Neural progenitor cell (in vitro differentiated cells): ENCODE data around the gene DDX56. TPM values are rescaled to one million over a fixed set of nuclear protein-coding genes. Genes with fewer than 3 reads are reported as not detected.

Source experiments
- DNase-seq: peaks from one replicate; pipeline ENCODE4 v3.0.0-alpha.2; 2016; ENCODE audit warnings: low spot score
- H2AFZ ChIP-seq: fragments of 200-600 bp; sonication (generic); replicated peaks from 2 replicates; pipeline ENCODE4 v1.6.1; 2016; ENCODE audit warnings: antibody characterized with exemption
- H3F3A ChIP-seq: fragments of 200-600 bp; sonication (generic); 2 replicates; pipeline ENCODE4 v1.6.1; 2016; ENCODE audit warnings: antibody characterized with exemption, low read depth
- H3K27ac ChIP-seq: fragments of 200-600 bp; sonication (generic); 2 replicates; pipeline ENCODE4 v1.5.1; 2016; ENCODE audit warnings: mild to moderate bottlenecking
- H3K27me3 ChIP-seq: fragments of 200-600 bp; sonication (generic); 2 replicates; pipeline ENCODE4 v1.6.1; 2016; ENCODE audit warnings: mild to moderate bottlenecking, moderate library complexity
- H3K36me3 ChIP-seq: fragments of 200-600 bp; sonication (generic); 2 replicates; pipeline ENCODE4 v1.5.1; 2016
- H3K4me1 ChIP-seq: fragments of 200-600 bp; sonication (generic); 2 replicates; pipeline ENCODE4 v1.6.1; 2016; ENCODE audit warnings: mixed run types
- H3K4me2 ChIP-seq: fragments of 200-600 bp; sonication (generic); 2 replicates; pipeline ENCODE4 v1.6.1; 2016
- H3K4me3 ChIP-seq: fragments of 200-600 bp; sonication (generic); 2 replicates; pipeline ENCODE4 v1.5.1; 2016
- H3K79me2 ChIP-seq: fragments of 200-600 bp; sonication (generic); 2 replicates; pipeline ENCODE4 v1.6.1; 2016; ENCODE audit warnings: low read depth
- H3K9ac ChIP-seq: fragments of 200-600 bp; sonication (generic); 2 replicates; pipeline ENCODE4 v1.6.1; 2016
- H3K9me3 ChIP-seq: fragments of 200-600 bp; sonication (generic); 2 replicates; pipeline ENCODE4 v1.5.1; 2016; ENCODE audit warnings: low read depth
- H4K20me1 ChIP-seq: fragments of 200-600 bp; sonication (generic); 2 replicates; pipeline ENCODE4 v1.6.1; 2016; ENCODE audit warnings: low read depth
- H3K27ac Mint-ChIP-seq: 3 replicates; pipeline ENCODE4 v1.8.0; 2021; ENCODE audit warnings: mixed read lengths
- H3K27me3 Mint-ChIP-seq: 2 replicates; pipeline ENCODE4 v1.8.0; 2022; ENCODE audit warnings: low read depth, mild to moderate bottlenecking, inconsistent platforms, moderate library complexity, mixed read lengths; ENCODE audit not compliant: insufficient read depth
- H3K36me3 Mint-ChIP-seq: 3 replicates; pipeline ENCODE4 v1.8.0; 2021; ENCODE audit warnings: mixed read lengths
- H3K4me1 Mint-ChIP-seq: 3 replicates; pipeline ENCODE4 v1.8.0; 2021; ENCODE audit warnings: mixed read lengths
- H3K4me3 Mint-ChIP-seq: 3 replicates; pipeline ENCODE4 v1.8.0; 2021; ENCODE audit warnings: mild to moderate bottlenecking, moderate library complexity, mixed read lengths
- H3K9me3 Mint-ChIP-seq: 3 replicates; pipeline ENCODE4 v1.8.0; 2020; ENCODE audit warnings: mixed read lengths
- CTCF ChIP-seq: fragments of 200-600 bp; sonication (generic); IDR thresholded peaks from 2 replicates; pipeline ENCODE4 v1.5.1; 2017; ENCODE audit warnings: antibody characterized with exemption, mild to moderate bottlenecking
- EZH2 ChIP-seq: fragments of 200-600 bp; sonication (generic); IDR thresholded peaks from 2 replicates; pipeline ENCODE4 v1.6.1; 2017; ENCODE audit warnings: antibody characterized with exemption, mild to moderate bottlenecking, moderate library complexity
- EZH2phosphoT487 ChIP-seq: fragments of 200-600 bp; sonication (generic); IDR thresholded peaks from 2 replicates; pipeline ENCODE4 v1.6.1; 2017; ENCODE audit warnings: antibody characterized with exemption
- total RNA-seq: library from RNA; depleted of rRNA; stranded (reverse); fragments of >200 nt; gene quantifications from 2 replicates; pipeline ENCODE4 v1.2.3, GENCODE V29; 2015; ENCODE audit warnings: low replicate concordance

Gene DDX56
- total RNA-seq, 1 donor from 2014 or later, result 67.5 TPM

- Histone ChIP-seq H3K27me3 (no peaks in the 10 kb centered on the region), H3K4me1 (no peaks in the 10 kb centered on the region), H3K36me3 (no peaks in the 10 kb centered on the region), H2AFZ (no peak overlapping the region), H3K27ac (no peak overlapping the region), H3K79me2 (no peaks in the 10 kb centered on the region), H4K20me1 (no peaks in the 10 kb centered on the region), H3F3A (no peaks in the 10 kb centered on the region), H3K4me3 (no peak overlapping the region), H3K9ac (no peak overlapping the region), H3K4me2 (no peak overlapping the region), H3K9me3 (no peaks in the 10 kb centered on the region)
- Mint-ChIP-seq H3K4me1 (no peaks in the 10 kb centered on the region), H3K27ac (no peak overlapping the region), H3K9me3 (no peaks in the 10 kb centered on the region), H3K4me3 (no peak overlapping the region), H3K27me3 (no peaks in the 10 kb centered on the region), H3K36me3 (no peaks in the 10 kb centered on the region)
- DNase-seq, result no peak
- no peak for TF ChIP-seq EZH2phosphoT487
- TF ChIP-seq CTCF, result no peak
- TF ChIP-seq EZH2, result no peak
Observed at GRCh38 chr7:44547536-44548231, 26.0 kb downstream of the DDX56 start.

GRCh38 chr7:44541876-44542610 is 31.7 kb downstream of the DDX56 start:
- TF ChIP-seq EZH2 (no peak), EZH2phosphoT487 (no peak), CTCF (no peak)
- Mint-ChIP-seq H3K27me3 (peaks cover 2% of the 10 kb centered on the region), H3K9me3 (no peaks in the 10 kb centered on the region)

GRCh38 chr7:44541028-44541869 is 32.5 kb downstream of the DDX56 start, which contains the start of gene NPC1L1:
NPC1L1 (minus strand) TSS chr7:44541330; CDS start chr7:44541259, 71 bp downstream.
- peak within 1 kb of the TSS; percentile 6 for H3K27ac Mint-ChIP-seq
- Histone ChIP-seq H3K27me3 (no peaks in the 10 kb centered on the region), H3K9me3 (no peaks in the 10 kb centered on the region), H4K20me1 (no peaks in the 10 kb centered on the region), H3K9ac (no peak within 1 kb of the TSS), H3K27ac (no peak within 1 kb of the TSS), H3K79me2 (no peaks in the 10 kb centered on the region), H3K4me1 (no peaks in the 10 kb centered on the region), H3K4me2 (no peak within 1 kb of the TSS), H3F3A (no peaks in the 10 kb centered on the region), H2AFZ (no peak within 1 kb of the TSS), H3K36me3 (no peaks in the 10 kb centered on the region), H3K4me3 (no peak within 1 kb of the TSS)
- no peak for DNase-seq
- H3K4me1 Mint-ChIP-seq, result no peaks in the 10 kb centered on the region
- H3K4me3 Mint-ChIP-seq, result no peak within 1 kb of the TSS
- H3K9me3 Mint-ChIP-seq, result no peaks in the 10 kb centered on the region
- H3K36me3 Mint-ChIP-seq, result no peaks in the 10 kb centered on the region
- no peak for TF ChIP-seq EZH2
- TF ChIP-seq CTCF, result no peak
- no peak for TF ChIP-seq EZH2phosphoT487
- peaks cover 2% of the 10 kb centered on the region for H3K27me3 Mint-ChIP-seq

More at GRCh38 chr7:44541876-44542610, 31.7 kb downstream of the DDX56 start:
- Mint-ChIP-seq H3K36me3 (no peaks in the 10 kb centered on the region), H3K4me1 (no peaks in the 10 kb centered on the region), H3K27ac (no peak overlapping the region), H3K4me3 (no peak overlapping the region)
- H3K4me3 ChIP-seq, result no peak overlapping the region
- no peaks in the 10 kb centered on the region for H3K36me3 ChIP-seq
- no peaks in the 10 kb centered on the region for H4K20me1 ChIP-seq
- no peak overlapping the region for H3K9ac ChIP-seq
- no peak overlapping the region for H3K27ac ChIP-seq
- no peaks in the 10 kb centered on the region for H3F3A ChIP-seq
- H3K4me1 ChIP-seq, result no peaks in the 10 kb centered on the region
- no peaks in the 10 kb centered on the region for H3K9me3 ChIP-seq
- DNase-seq, result no peak
- H3K4me2 ChIP-seq, result no peak overlapping the region
- H3K79me2 ChIP-seq, result no peaks in the 10 kb centered on the region
- H3K27me3 ChIP-seq, result no peaks in the 10 kb centered on the region
- H2AFZ ChIP-seq, result no peak overlapping the region
